GM08714 (cell line): ENCODE measurements around the gene YY1AP1.
"Not testable (repeated sequence)": the region's sequence is repeated elsewhere in the genome, so short reads cannot be mapped to it uniquely, and the experiment has no call there.

ENCODE experiments used
- H3K4me3 ChIP-seq: fragments of 200-500 bp; sonication (Bioruptor generic); 2 replicates; pipeline ENCODE4 v1.5.1; 2014; ENCODE audit warnings: mild to moderate bottlenecking, low read length, inconsistent platforms
- ZNF274 ChIP-seq: IDR thresholded peaks from 2 replicates; pipeline ENCODE4 v1.6.1; 2012; ENCODE audit warnings: mild to moderate bottlenecking, low read depth, low read length

YY1AP1 gene

DNA sequence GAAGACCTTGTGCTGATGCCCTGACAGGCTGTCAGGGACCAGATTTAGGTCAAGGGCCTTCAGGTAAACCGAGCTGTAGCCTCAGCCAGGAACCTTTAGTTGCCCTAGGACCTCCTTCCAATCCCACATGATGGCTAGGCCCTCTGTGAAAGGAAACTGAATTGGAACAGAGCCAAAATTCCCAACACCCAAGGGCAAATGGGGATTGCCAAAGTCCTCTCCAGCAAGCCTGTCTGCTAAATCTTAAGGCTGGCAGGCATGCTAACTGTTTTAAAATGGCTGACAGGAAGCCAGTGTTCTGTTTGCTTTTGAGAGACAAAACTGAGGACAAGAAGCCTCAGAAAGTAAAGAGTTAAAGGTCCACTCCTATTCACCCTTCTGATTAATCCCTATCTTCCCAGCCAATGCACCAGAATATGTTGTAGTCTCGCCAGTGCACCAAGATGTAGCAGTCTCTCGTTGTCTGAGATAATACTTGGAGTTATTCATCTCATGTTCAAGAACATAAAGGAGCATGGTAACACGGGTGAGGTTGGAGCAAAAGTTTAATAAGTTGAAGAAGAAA is 43.5 kb downstream of the YY1AP1 start:
- H3K4me3 ChIP-seq = no peak overlapping the region
- no peak for TF ChIP-seq ZNF274

DNA sequence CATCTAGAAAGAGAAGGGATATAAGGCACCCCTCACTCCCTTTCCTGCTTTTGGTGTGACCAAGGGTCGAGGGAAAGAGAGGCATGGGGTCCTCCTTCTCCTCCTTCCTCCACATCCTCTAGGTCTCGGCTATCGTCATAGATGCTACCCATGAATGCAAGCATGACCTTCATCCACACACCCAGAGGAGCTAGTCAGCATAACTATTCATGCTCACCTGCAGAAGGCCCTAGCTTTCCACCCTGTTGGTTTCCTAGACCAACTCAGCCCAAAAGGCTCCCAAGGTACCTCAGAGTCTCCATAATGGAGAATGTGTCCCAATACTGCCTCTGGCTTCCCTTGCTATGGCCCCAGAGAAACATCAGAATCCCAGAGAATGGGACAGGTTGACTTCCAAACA is 45.3 kb downstream of the YY1AP1 start:
- H3K4me3 ChIP-seq = no peak overlapping the region
- TF ChIP-seq ZNF274 = no peak

DNA sequence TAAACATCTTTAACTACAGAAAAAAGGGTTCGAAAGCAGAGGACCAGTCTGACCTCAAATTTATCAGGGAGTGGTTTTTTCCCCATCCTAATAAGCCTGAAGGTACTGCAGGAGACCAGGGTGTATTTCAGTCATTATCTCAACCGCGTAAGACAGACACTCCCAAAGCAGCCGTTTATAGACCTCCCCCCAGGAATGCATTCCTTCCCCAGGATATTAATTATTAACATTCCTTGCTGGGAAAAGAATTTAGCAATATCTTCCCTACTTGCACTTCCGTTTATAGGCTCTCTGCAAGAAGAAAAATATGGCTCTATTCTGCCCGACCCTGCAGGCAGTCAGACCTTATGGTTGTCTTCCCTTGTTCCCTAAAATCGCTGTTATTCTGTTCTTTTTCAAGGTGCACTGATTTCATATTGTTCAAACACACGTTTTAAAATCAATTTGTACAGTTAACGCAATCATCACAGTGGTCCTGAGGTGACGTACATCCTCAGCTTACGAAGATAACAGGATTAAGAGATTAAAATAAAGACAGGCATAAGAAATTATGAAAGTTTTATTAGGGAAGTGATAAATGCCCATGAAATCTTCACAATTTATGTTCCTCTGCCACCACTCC is 45.9 kb downstream of the YY1AP1 start:
- H3K4me3 ChIP-seq = not testable (repeated sequence)

DNA sequence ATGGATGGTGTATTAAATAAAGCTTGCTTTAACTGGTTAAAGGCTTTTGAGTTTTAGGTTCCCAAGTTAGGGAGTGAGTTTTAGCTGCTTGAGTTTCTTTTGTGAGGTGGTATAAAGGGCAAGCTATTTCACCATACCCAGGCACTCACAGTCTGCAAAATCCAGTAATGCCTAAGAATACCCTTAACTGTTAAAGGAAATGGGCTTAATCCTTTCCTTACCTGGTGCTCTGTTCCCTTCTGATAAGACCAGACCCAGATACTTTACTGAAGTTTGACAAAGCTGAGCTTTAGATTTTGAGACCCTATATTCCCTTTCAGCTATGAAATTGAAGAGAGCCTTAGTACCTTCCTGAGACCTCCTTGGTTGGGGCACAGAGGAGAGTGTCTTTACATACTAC is 48.2 kb downstream of the YY1AP1 start:
- TF ChIP-seq ZNF274 = no peak
- no peak overlapping the region for H3K4me3 ChIP-seq

DNA sequence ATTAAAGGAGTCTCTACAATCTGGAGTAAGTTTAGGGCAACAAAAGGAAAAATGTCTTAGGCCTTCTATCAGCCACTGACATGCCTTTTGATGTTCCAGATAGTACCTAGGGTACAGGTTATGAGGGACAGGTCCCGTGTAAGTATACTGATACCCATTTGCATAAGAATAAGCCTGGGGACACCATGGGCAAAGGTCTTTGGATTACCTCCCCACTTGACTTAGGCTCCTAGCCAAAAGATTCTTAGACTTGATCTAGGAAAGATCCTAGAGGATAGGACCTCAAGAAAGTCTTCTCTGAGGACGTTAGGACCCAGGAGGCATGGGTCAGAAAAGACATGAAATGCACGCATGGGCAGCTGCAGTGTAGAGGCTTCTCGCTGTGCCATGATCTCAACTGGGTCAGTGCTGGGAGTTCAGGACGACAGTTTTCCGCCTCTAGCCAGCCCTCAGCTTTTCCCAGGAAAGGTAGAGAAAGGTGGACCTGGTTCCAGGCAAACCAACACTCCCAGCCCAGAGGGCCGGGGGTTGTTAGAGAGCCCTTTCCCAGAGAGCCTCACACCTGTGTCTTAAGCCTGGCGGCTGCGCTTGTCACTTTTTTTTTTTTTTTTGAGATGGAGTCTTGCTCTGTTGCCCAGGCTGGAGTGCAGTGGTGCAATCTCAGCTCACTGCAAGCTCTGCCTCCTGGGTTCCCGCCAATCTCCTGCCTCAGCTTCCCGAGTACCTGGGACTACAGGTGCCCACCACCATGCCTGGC is 52.0 kb downstream of the YY1AP1 start:
- no peak overlapping the region; the same call in 1 of the 2 replicates for H3K4me3 ChIP-seq
- TF ChIP-seq ZNF274 = no peak

DNA sequence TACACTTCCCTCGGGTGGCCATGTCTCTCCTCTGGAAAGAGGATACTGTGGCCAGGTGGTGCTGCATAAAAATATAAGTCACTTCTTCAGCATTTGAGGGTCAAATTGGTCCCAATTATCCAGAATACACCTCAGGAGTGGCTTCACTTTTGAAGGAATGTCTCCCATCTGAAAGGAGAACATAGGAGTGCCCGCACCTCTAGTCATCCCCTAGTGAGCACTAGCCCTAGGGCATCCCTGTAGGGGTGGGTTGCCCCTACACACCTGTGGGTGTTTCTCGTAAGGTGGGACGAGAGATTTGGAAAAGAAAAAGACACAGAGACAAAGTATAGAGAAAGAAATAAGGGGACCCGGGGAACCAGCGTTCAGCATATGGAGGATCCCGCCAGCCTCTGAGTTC is 62.1 kb downstream of the YY1AP1 start:
- not testable (repeated sequence) for H3K4me3 ChIP-seq

DNA sequence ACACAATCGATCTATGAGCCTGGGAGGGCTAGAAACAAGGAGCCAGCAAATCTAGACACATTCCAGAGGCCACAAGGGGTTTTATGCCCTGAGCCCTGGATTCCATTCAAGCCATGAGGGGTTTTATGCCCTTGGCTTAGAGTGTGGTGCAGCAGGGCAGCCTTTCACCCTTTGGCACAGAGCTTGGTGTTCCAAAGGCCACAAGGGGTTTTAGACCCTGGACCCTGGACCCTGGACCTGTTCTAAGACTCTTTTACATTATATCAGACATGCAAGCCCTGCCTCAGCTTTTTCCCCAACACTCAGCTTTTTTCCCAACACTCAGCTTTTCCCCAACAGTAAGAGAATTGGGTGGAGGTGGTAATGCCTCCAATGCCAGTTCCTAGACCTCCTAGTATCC is 65.2 kb downstream of the YY1AP1 start:
- TF ChIP-seq ZNF274 = no peak

DNA sequence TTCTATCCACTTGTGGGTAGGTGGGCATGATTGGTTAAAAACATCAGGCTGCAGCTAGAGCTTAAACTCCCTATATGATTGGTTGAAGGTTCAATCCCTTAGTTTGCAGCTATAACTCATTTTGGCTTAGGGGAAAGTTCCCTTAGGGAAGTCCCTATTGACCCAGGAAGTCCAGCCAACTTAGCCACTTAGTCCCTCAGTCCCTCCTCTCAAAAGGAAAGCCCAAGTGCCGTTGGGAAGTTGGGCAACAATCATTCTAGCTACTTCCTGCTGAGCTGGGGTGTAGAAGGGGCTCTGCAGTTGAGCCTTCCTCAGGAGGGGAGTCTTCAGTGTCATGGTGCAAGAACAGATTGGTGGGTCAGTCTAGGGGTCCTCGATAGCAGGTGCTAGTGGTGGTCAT is 66.4 kb downstream of the YY1AP1 start:
- no peak overlapping the region for H3K4me3 ChIP-seq
- TF ChIP-seq ZNF274 = no peak

More for the DNA sequence above, 65.2 kb downstream of the YY1AP1 start:
- H3K4me3 ChIP-seq = no peak overlapping the region

DNA sequence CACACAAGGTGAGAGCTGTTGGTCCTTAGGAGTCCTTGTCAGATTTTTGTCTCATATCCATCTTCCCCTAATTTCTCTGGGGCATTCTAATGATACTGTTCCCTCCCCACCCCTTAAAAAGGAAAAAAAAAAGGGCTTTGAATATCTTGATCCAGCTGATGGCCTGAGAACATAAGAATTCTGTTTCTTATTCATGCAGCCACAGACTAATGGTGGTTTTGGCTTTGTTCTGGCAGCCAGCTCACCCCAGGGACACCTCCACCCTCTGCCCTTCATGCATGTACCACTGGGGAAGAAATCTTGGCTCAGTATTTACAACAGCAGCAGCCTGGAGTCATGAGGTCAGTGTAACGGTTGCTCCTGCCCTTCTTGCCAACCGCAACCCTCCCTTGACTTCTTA is 75.3 kb downstream of the YY1AP1 start:
- not testable (repeated sequence) for H3K4me3 ChIP-seq

DNA sequence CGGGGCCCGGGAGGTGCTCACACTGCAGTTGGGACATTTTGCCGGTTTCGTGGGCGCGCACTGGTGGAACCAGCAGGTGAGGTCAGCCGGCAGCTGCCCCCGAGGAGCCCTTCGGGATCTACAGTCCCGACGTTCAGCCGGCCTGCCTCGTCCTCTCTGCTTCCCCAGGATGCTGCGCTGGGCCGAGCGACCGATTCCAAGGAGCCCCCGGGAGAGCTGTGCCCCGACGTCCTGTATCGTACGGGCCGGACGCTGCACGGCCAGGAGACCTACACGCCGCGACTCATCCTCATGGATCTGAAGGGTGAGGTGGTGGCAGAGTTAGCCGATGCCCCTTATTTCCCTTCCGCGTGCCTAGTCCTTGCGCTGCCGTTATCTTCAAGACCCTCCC is 78.3 kb downstream of the YY1AP1 start:
- H3K4me3 ChIP-seq = peak overlapping the region; percentile 36; the same call in 1 of the 2 replicates

DNA sequence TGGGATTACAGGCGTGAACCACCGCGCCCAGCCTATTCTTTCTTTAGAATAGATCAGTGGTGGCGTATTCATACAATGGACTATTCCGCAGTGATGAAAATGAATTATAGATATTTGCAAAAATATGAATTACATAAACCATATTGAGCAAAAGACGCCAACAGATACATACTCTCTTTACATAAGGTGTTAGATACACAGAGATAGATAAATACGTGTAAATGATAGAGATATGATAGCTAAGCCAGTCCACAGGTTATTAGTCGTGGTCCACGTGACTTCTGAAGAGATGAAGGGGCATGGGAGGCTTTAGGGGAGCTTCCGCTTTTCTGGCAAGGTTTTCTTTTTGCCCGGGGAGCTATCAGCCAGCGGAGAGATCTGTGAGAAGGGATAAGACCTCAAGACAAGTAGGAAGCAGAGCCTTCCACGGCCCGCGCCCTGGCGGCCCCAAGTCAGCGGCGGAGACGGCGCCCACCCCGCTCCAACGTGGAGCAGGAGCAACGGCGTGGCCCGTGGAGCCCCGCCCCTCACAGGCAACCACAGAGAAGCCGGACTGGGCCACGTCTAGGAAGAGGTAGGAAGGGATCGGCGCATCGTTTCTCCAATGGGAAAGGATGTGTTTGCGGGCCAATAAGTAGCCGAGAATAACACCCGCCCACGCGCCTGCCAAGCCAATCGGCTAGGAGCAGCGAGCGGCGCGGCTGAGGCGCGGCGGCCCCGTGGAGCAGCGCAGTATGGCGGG is 78.9 kb downstream of the YY1AP1 start, which contains the start of gene MSTO1:
Gene MSTO1, plus strand, starts transcription at position 704 of the 742 bp plus-strand sequence. Its CDS starts 31 bp downstream, at position 735.
- TF ChIP-seq ZNF274 = no peak

More for the DNA sequence above, 78.9 kb downstream of the YY1AP1 start, which contains the start of gene MSTO1:
- peak within 1 kb of the TSS; percentile 62 for H3K4me3 ChIP-seq
